ENCODE measurements around the gene GLRA3.

The GLRA3 gene

GRCh38 chr4:174707051-174707676 lies 121.9 kb downstream of the GLRA3 start:
- Histone ChIP-seq H3K27ac (no peak overlapping the region), H3K9ac (no peak overlapping the region), H3K36me3 (ENCODE audit: control insufficient read depth, insufficient read depth, low read length) (no peaks in the 10 kb centered on the region), H3K4me1 (no peaks in the 10 kb centered on the region), H3K79me2 (no peaks in the 10 kb centered on the region), H3K27me3 (ENCODE audit: control insufficient read depth, insufficient read depth, low read length) (no peaks in the 10 kb centered on the region), H3K4me2 (ENCODE audit: low read length) (no peak overlapping the region), H3K9me3 (ENCODE audit: control insufficient read depth, low read length) (no peaks in the 10 kb centered on the region), H3K4me3 (ENCODE audit: low read depth, low read length) (no peak overlapping the region), H2AFZ (no peak overlapping the region)
- TF ChIP-seq, protein P1, sequence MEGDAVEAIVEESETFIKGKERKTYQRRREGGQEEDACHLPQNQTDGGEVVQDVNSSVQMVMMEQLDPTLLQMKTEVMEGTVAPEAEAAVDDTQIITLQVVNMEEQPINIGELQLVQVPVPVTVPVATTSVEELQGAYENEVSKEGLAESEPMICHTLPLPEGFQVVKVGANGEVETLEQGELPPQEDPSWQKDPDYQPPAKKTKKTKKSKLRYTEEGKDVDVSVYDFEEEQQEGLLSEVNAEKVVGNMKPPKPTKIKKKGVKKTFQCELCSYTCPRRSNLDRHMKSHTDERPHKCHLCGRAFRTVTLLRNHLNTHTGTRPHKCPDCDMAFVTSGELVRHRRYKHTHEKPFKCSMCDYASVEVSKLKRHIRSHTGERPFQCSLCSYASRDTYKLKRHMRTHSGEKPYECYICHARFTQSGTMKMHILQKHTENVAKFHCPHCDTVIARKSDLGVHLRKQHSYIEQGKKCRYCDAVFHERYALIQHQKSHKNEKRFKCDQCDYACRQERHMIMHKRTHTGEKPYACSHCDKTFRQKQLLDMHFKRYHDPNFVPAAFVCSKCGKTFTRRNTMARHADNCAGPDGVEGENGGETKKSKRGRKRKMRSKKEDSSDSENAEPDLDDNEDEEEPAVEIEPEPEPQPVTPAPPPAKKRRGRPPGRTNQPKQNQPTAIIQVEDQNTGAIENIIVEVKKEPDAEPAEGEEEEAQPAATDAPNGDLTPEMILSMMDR (IDR thresholded peaks at IDR 0.05): no peak

DNA sequence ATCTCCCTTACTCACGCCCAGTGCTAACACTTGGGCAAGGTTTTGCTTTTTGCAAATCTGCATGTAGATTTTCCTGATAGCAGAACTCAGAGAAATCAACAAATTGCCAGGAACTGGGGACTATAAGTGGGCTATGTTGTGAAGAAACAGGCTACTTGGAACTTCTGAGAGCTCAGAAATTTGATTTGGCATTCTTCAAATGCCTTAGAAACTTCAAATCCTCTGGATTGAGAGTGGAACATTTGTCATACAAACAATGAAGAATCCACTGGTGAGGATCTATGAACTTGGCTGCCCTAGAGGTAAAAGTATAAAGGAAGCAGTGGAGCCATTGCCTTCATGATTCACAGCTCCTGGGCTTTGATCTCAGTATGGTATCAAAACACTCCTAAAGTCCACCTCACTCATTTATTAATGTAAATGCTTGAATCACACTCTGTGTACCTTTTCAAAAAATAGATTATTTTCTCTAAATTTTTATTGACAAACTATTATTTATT lies 126.0 kb downstream of the GLRA3 start:
- Histone ChIP-seq H3K9me3 (ENCODE audit: control insufficient read depth, low read length) (no peaks in the 10 kb centered on the region), H3K4me1 (no peaks in the 10 kb centered on the region), H3K9ac (no peak overlapping the region), H3K79me2 (no peaks in the 10 kb centered on the region), H3K27me3 (ENCODE audit: control insufficient read depth, insufficient read depth, low read length) (no peaks in the 10 kb centered on the region), H3K4me3 (ENCODE audit: low read depth, low read length) (no peak overlapping the region), H3K4me2 (ENCODE audit: low read length) (no peak overlapping the region), H3K27ac (no peak overlapping the region), H3K36me3 (ENCODE audit: control insufficient read depth, insufficient read depth, low read length) (no peaks in the 10 kb centered on the region), H2AFZ (no peak overlapping the region)
- TF ChIP-seq, protein P1 (IDR thresholded peaks at IDR 0.05): no peak

DNA sequence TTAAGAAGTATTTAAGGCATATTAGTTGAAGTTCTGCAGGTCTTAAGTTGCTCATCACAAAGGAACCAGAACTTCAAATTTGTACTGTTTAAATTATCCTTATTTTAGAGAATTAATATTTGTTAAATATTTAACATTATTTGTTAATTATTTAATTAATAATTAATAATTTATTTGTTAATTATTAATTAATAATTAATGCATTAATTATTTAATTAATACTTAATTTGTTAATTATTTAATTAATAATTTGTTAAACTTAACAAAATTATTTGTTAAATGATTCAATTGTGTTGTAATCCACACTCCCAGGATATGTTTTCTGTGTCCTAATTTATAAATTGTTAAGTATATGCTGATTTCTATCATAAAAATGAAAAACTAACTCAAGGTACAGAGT lies 129.4 kb downstream of the GLRA3 start:
- Histone ChIP-seq H2AFZ (no peak overlapping the region), H3K4me2 (ENCODE audit: low read length) (no peak overlapping the region), H3K9ac (no peak overlapping the region), H3K4me3 (ENCODE audit: low read depth, low read length) (no peak overlapping the region), H3K27me3 (ENCODE audit: control insufficient read depth, insufficient read depth, low read length) (no peaks in the 10 kb centered on the region), H3K79me2 (no peaks in the 10 kb centered on the region), H3K9me3 (ENCODE audit: control insufficient read depth, low read length) (no peaks in the 10 kb centered on the region), H3K4me1 (no peaks in the 10 kb centered on the region), H3K36me3 (ENCODE audit: control insufficient read depth, insufficient read depth, low read length) (no peaks in the 10 kb centered on the region), H3K27ac (no peak overlapping the region)
- TF ChIP-seq, protein P1 (IDR thresholded peaks at IDR 0.05): no peak

GRCh38 chr4:174697896-174698295 lies 131.2 kb downstream of the GLRA3 start:
- Histone ChIP-seq H3K36me3 (ENCODE audit: control insufficient read depth, insufficient read depth, low read length) (no peaks in the 10 kb centered on the region), H3K9ac (no peak overlapping the region), H3K79me2 (no peaks in the 10 kb centered on the region), H3K27me3 (ENCODE audit: control insufficient read depth, insufficient read depth, low read length) (no peaks in the 10 kb centered on the region), H2AFZ (no peak overlapping the region), H3K4me3 (ENCODE audit: low read depth, low read length) (no peak overlapping the region), H3K4me1 (no peaks in the 10 kb centered on the region), H3K27ac (no peak overlapping the region), H3K9me3 (ENCODE audit: control insufficient read depth, low read length) (no peaks in the 10 kb centered on the region), H3K4me2 (ENCODE audit: low read length) (no peak overlapping the region)
- TF ChIP-seq, protein P1 (IDR thresholded peaks at IDR 0.05): no peak

- no peaks in the 10 kb centered on the region for H3K79me2 ChIP-seq
- TF ChIP-seq, protein P1 (IDR thresholded peaks at IDR 0.05): no peak
- no peak overlapping the region for H3K9ac ChIP-seq
- no peak overlapping the region for H3K27ac ChIP-seq
- H3K4me3 ChIP-seq (ENCODE audit: low read depth, low read length): no peak overlapping the region
- no peaks in the 10 kb centered on the region for H3K9me3 ChIP-seq (ENCODE audit: control insufficient read depth, low read length)
- H2AFZ ChIP-seq: no peak overlapping the region
- no peaks in the 10 kb centered on the region for H3K4me1 ChIP-seq
- no peaks in the 10 kb centered on the region for H3K27me3 ChIP-seq (ENCODE audit: control insufficient read depth, insufficient read depth, low read length)
- H3K36me3 ChIP-seq (ENCODE audit: control insufficient read depth, insufficient read depth, low read length): no peaks in the 10 kb centered on the region
- no peak overlapping the region for H3K4me2 ChIP-seq (ENCODE audit: low read length)
Observed at GRCh38 chr4:174697202-174697601, 131.8 kb downstream of the GLRA3 start.

All from parathyroid adenoma (tissue), 2 donors.